ENCODE data around the gene CFAP74. TPM values are rescaled to one million over a fixed set of nuclear protein-coding genes. Genes with fewer than 3 reads are reported as not detected.

The CFAP74 gene
- total RNA-seq, 1 donor from 2014 or later: not detected

DNA sequence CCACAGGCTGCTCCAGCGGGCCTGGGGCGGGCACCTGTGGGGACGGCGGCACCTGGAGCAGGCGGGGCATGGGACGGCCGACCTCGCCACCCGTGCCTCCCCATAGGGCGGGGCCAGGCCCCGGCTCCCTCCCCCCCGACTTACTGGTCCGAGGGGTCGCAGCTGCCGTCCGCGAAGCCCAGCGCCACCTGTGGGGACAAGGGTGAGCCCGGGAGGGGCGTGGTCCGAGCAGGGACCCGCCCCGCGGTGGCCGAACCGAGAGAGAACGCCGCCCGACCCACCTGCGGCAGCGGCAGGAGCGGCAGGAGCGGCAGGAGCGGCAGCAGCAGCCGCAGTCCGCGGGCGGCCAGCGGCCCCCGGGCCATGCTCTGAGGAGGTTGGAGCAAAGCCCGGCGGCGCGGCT, 84.7 kb downstream of the CFAP74 start, which contains the start of gene TMEM52:
TSS of gene TMEM52 (minus strand) at position 379 of the 403 bp plus-strand sequence. CDS start at position 365, 14 bp downstream.
- no peak for DNase-seq (ENCODE audit: extremely low read depth, low read depth, low spot score)

DNA sequence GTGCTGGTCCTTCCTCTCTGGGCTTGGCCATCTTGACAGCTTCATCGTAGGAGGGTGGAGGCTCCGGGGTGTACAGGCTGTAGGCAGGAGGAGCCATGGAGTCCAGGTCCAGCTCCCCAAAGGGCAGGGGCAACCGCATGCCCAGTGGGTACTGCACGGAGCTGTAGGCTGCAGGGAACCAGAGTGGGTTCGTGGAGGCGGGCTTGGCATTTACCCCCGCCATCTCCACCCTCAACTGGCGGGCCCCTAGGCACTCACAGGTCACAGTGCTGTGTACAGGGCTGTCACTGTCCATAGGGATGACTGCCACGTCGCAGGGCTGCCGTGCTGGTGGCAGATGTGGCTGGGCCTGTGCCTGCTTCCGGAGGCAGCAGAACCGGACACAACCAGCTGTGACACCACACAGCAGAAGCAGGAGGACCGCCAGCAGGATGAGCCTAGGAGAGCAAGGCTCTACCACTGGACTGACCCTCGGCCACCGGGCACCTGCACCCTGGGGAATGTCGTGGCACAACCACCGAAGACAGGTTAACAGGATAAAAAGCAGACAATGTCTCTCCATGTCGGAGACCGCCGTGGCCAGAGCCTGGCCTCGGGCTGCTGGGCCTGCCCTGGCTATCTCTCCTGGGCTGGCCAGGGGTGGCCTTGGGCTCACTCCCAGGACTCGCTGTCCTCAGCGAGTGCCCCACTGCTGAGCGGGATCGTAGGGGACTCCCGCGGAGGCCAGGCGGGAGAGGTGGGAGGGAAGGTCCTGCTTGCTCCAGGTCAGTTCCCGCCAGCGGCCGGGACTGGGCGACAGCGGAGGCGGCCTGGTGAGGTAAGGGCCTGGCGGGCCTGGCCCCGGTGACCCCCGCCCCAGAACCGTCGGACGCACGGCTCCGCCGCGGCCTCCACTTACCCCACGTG, 85.3 kb downstream of the CFAP74 start:
- no peak for DNase-seq (ENCODE audit: extremely low read depth, low read depth, low spot score)

DNA sequence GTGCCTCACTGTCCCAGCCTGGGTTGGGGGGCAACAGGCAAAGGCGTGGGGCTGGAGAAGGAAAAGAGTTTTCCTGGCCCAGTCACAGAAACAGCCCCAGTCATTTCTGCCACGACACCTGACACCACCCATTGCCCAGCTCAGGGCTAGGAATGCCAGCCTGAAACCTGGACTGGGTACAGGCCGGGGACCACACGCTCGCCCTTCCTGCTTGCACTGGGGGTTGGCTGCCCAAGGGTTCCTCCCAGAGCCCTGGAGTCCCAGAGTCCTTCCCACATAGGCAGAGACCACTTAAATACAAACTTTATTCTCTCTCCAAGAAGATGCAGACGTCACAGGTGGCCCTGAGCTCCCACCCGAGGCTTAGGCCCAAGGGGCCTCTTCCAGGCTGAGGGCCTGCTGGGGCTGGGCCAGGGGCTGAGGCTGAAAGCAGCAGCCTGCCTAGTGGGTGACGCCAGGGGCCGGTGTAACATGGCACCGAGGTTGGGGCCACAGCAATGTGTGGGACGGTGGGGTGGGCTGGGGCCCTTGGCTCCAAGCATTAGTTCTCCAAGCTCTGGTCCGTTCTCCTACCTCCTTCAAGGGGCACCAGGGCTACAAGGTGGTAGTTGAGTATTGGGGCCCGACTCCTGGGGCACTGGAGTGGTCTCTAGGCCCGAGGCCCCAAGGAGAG, 86.1 kb downstream of the CFAP74 start:
- DNase-seq (ENCODE audit: extremely low read depth, low read depth, low spot score): no peak

DNA sequence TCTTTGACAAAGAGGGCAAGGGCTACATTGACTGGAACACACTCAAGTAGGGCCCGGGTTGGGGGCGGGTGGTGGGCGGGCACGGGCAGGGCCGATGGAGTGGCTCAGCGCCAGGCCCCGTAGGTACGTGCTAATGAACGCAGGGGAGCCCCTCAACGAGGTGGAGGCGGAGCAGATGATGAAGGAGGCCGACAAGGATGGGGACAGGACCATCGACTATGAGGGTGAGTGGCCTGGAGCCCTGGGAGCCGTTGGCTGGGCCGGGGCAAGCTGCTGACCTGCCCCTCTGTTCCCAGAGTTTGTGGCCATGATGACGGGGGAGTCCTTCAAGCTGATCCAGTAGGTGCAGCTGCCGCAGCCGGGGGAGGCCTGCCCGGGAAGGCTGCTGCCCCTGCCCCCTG, 86.7 kb downstream of the CFAP74 start:
- DNase-seq (ENCODE audit: extremely low read depth, low read depth, low spot score): no peak

DNA sequence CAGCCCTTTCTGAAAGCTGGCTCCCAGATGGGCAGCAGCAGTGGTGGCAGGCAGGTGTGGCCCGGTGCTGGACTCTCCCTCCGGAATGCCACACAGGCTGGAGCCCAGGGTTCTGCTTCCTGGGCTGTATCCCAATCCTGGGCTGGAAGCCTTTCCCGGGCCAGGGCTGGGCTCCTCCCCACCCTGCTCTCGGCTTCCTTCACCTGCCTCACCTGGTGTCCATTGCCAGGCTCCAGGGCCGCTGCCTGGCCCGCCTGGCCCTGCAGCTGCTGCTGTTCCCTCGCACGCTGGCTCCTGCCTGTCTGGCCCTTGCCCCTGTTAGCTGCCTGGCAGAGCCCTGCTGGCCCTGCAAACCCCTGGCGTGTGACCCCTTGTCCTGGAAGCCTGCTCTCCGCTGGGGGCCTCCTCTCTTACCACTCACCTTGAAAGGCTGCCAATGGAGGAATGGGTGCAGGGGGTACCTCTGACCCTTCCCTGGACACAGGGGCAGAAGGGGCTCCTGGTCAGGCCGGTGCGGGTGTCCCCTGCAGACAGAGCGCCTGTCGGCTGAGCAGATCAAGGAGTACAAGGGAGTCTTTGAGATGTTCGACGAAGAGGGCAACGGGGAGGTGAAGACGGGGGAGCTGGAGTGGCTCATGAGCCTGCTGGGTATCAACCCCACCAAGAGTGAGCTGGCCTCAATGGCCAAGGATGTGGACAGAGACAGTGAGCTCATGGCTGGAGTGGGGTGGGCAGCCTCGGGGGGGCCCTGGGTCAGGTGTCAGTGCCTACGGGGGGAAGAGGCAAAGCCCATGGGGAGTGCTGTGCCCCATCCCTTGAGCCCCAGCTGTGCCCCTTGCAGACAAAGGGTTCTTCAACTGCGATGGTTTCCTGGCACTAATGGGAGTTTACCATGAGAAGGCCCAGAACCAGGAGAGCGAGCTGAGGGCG, 87.4 kb downstream of the CFAP74 start:
- DNase-seq (ENCODE audit: extremely low read depth, low read depth, low spot score): no peak

DNA sequence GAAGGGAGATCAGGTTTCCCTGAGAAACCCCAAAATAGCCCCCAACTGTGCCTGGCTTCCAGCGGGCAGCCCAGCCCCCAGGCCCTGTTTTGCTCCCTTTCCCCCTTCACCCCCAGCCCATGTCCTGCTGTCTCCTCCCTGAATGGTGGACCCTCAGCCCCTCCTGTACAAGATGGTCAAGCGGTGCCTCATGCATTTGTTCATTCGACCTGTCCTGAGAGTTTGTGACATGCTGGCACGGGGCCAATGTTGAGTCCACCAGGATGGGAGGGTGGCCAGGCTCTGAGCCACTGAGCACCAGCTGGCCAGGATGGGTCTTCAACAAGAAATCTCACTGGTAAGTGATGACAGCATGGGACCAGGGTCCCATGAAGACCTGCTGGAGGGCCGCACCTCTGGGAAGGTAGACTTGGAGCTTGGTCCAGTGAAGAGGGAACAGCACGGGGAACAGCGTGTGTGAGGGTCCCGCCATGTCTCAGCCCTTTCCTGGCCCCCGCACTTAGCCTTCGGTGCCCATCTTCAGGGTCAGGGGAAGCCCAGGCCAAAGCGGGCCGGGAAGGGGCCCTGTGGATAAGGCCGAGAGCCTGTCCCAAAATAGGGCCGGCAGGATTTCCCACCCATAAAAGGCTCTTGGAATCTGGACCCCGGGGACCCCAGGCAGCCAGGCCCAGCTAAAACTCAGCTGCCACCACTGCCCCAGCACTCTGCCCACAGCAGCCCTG, 88.5 kb downstream of the CFAP74 start, which contains the start of gene CALML6:
TSS of gene CALML6 (plus strand) at position 290 of the 722 bp plus-strand sequence. CDS start at position 311, 21 bp downstream.
- DNase-seq (ENCODE audit: extremely low read depth, low read depth, low spot score): no peak

DNA sequence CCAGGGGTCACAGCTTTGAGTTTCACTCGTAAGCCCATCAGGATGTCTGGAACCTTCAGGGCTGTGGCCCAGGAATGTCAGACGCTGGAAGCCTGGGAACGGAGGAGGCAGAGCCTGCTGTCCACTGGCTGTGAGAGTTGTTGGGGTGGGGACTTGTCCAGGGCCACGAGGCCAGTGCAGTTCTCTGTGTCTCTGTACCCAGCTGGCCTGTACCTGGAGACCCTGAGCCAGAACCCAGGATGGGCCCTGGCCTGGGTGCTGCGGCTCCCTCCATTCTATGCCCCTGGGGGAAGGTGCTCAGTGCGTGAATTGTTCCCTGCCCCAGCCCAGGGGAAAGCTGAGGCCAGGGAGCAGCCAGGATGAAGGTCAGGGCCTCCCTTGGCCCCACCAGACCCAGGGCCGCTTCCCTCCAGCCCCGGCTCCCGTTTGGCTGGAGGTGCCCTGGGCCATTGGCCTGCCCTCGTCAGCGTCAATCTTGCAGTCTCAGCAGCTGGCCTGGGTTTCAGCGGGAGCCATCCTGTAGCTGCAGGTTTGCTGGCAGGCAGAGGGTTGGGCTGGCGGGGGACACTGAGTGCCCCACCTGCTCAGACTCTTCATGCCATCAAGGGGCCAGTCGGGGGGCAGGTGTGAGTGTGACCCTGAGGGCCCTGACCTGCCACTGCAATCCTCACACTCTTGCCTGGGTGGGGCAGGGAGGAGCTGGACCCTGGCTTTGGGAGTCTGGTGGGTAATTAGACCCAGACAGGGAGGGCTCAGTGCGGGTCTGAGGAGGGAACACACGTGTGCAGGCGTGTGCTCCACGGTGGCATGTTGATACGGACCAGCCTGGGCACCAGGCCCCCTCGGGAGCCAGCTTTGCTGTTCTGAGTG, 89.2 kb downstream of the CFAP74 start:
- DNase-seq (ENCODE audit: extremely low read depth, low read depth, low spot score): no peak

DNA sequence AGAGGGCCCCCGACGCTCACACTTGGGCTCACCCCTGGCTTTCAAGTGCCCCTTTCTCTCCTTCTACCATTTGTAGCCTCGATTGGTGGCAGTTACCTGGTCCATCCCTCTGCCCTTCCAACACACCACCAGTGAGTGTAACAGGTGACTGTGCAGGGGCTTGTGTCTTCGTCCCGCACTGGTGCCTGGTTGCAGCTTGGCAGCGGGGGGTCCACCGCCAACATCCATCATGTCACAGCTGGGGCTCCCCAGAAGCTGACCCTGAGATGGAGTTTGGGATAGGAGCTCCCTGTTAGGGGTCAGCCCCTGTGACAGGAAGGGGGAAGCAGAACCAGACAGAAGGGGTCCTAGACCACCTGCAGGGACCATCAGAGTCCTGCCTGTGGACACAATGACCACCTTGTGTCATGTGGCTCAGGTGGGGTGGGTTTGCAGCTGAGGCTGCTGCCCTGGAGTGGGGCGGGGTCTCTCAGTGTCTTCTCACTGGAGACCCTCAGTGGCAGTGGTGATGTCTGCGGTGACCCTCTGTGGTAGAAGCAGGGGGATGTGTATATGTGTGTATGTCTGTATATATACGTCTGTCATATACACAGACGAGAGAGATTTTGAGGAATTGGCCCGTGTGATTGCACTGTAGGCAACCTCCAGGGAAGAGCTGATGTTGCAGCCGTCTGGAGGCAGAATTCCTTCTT, 92.1 kb downstream of the CFAP74 start:
- DNase-seq (ENCODE audit: extremely low read depth, low read depth, low spot score): no peak

DNA sequence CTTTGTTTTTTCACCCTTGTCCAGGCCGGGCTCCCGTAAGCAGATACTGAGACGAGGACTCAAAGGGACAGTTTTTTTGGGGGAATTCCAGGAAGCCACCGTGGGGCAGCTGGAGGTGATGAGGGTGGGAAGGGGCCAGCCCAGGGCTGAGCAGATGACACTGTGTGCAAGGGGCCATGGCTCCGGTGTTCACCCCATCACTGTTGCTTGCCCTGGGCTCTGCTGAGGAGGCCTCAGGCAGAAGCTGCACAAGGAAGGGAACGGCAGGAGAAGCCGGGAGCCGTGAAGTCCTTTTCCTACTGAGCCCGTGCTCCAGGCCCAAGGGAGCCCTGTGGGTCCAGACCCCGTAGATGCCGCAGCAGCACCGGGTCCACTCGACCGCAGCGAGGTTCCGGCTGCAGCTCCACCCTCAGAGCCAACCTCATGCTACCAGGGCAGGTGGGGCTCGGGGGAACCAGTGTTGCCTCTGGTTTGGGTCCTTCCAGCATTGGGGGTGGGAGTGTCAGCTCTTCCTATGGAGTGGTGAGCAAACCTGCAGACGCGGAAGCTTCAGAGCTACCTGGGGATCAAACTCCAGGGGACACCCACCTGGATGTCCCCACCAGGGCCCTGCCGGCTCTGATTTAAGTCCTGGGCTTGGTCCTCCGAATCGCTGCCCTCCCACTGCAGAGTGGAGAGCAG, 92.8 kb downstream of the CFAP74 start:
- no peak for DNase-seq (ENCODE audit: extremely low read depth, low read depth, low spot score)

DNA sequence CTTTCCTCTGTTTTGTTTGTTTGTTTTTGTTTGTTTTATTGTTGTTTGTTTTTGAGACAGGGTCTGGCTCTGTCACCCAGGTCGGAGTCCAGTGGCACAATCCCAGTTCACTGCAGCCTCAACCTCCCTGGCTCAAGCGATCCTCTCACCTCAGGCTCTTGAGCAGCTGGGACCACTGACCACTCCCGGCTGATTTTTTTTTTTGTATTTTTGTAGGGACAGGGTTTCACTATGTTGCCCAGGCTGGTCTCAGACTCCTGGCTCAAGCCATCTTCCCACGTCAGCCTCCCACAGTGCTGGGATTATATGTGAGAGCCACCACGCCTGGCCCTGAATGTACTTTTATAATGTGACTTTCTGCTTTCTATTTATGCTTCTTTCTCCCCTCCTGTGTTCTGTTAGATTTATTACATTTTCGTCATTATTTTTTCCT, 93.5 kb downstream of the CFAP74 start:
- DNase-seq (ENCODE audit: extremely low read depth, low read depth, low spot score): no peak

DNA sequence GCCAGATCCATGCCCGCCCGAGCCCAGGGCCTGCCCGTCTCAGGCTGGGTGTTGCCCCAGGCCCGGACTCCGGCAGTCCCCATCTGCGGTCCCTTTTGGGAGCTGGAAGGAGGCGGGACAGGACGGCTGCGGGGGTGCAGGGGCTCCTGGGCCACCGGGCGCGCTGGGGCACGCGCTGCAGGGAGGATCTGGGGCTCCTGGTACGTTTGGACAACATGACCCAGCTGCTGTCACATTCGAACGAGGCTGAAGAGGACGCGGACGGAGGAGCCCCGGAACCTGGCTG, 95.1 kb downstream of the CFAP74 start:
- no peak for DNase-seq (ENCODE audit: extremely low read depth, low read depth, low spot score)

DNA sequence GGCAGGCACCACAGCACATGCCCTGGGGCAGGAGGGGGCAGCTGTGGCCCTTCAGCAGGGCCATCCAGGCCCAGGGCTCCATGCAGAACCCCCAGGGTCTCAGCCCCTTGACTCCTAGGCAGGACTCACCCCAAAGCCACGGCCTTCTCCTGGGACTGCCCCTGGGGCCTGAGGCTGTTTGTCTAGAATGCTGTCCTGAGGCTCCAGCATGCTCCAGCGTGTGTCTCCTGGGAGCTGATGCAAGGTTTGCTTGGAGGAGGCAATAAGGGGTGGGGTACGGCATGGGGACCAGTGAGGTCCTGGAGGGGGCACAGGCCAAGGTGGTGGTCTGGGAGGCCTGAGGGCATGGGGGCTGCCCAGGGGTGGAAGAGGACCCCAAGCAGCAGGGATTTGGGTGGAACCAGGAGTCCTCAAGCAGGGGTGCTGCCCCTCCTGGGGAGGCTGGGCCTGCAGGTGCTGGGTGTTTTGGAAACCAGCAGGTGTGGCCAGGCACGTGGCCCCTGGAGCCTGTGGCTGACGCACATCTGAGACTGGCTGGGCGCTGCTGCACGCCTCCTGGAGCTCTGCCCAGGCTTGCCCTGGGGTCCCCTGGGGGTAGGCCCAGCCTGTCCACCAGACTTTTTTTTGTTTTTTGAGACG, 96.4 kb downstream of the CFAP74 start:
- DNase-seq (ENCODE audit: extremely low read depth, low read depth, low spot score): no peak

DNA sequence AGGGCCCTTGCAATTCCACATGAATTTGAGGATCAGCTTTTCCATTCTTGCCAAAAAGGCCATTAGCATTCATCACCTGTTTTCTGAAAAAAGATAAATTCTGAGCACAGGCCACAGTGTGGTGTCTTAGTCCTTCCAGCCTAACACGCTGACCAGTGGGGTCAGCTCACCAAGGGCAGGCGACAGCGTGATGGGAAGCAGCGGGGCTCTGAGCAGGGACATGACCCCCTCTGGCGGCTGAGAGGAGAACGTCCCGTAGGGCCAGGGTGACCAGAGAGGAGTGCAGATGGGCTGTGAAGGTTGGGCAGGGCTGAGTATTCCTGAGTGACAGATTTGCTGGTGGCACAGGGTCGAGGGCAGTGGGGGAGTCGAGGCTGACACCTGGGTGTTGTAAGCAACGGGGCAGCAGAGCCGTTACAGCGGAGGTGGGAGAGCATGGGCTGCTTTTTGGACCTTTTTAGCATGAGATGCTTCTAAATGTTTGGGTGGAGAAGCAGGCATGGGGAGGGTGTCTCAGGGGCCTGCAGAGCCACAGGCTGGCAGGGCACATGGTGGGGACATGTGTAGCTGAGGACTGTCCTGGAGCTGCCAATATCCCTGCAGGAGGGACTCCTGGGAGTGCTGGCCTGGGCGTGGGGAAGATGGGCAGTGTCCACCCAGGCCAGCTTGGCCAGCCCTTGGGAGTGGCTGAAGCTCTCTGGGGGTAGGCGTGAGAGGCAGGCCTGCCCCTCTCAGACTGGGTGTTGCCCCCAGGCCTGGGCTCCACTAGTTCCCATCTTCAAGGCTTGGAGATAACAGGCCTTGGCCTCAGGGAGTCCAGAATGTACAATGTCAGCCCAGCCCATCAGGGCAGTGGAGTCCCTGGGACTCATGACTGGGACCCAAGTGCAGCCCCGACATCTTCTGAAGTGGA, 97.1 kb downstream of the CFAP74 start:
- no peak for DNase-seq (ENCODE audit: extremely low read depth, low read depth, low spot score)

DNA sequence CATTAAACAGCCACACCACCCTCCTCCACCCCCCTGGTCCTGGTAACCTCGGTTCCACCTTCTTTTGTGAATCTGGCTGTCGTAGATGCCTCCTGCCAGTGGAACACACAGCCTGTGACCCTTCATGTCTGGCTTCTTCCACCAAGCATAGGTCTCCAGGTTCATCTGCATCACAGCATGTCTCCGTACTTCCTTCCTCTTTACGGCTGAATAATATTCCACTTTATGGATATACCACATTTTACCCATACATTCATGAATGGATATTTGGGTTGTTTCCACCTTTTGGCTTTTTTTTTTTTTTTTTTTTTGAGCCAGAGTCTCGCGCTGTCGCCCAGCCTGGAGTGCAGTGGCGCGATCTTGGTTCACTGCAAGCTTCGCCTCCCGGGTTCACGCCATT, 100.4 kb downstream of the CFAP74 start:
- no peak for DNase-seq (ENCODE audit: extremely low read depth, low read depth, low spot score)

DNA sequence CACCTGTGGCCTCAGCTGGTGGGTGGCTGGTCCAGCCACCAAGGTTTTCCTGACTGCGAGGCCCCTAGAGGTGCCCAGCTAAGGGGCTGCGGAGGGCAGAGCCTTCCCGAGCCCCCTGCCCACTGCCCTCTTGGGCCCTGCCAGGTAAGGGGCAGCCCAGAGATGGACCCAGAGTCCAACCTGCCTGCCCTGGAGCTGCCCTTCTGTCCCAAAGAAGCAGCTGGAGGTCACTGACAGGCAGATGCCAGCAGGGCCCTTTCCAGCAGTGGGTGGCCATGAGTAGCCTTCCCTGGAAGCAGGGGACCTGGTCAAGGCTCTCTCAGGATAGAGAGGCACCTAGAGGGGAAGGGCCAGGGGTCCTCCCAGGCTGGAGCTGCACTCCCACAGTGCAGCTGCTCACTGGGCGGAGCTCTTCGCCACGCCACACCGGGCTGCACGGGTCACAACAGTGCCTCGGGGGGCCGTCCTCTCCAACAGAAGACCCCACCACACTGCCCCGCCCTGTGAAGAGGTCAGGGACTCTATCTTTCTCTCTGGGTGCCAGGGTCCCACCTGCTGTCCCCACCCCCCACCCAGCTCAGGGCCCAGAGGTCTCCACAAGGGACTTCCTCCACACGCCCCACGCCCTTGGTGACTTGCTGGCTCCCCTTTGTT, 101.8 kb downstream of the CFAP74 start:
- no peak for DNase-seq (ENCODE audit: extremely low read depth, low read depth, low spot score)

Data from glomerular endothelial cell (primary cell).